Mucosa of stomach (tissue), 1 donor: ENCODE measurements around the gene BAIAP2L2.
"Not testable (repeated sequence)": the region's sequence is repeated elsewhere in the genome, so short reads cannot be mapped to it uniquely, and the experiment has no call there.

Experiments used
- H3K27me3 ChIP-seq: one replicate; pipeline ENCODE4 v1.7.0; 2013; ENCODE audit warnings: mild to moderate bottlenecking, low read length; ENCODE audit not compliant: control insufficient read depth, insufficient read depth
- H3K36me3 ChIP-seq: one replicate; pipeline ENCODE4 v1.7.0; 2013; ENCODE audit warnings: low read length; ENCODE audit not compliant: control insufficient read depth, insufficient read depth
- H3K4me1 ChIP-seq: one replicate; pipeline ENCODE4 v1.7.0; 2013; ENCODE audit warnings: mild to moderate bottlenecking, low read length; ENCODE audit not compliant: control insufficient read depth, insufficient read depth
- H3K4me3 ChIP-seq: one replicate; pipeline ENCODE4 v1.7.0; 2013; ENCODE audit warnings: low read length
- H3K9ac ChIP-seq: one replicate; pipeline ENCODE4 v1.7.0; 2013; ENCODE audit warnings: mild to moderate bottlenecking, low read length, moderate library complexity
- H3K9me3 ChIP-seq: one replicate; pipeline ENCODE4 v1.7.0; 2013; ENCODE audit warnings: mild to moderate bottlenecking, low read length, moderate library complexity; ENCODE audit not compliant: control insufficient read depth
- donor health status: Pancreatic carcinoma.

BAIAP2L2 gene, protein sequence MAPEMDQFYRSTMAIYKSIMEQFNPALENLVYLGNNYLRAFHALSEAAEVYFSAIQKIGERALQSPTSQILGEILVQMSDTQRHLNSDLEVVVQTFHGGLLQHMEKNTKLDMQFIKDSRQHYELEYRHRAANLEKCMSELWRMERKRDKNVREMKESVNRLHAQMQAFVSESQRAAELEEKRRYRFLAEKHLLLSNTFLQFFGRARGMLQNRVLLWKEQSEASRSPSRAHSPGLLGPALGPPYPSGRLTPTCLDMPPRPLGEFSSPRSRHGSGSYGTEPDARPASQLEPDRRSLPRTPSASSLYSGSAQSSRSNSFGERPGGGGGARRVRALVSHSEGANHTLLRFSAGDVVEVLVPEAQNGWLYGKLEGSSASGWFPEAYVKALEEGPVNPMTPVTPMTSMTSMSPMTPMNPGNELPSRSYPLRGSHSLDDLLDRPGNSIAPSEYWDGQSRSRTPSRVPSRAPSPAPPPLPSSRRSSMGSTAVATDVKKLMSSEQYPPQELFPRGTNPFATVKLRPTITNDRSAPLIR

DNA sequence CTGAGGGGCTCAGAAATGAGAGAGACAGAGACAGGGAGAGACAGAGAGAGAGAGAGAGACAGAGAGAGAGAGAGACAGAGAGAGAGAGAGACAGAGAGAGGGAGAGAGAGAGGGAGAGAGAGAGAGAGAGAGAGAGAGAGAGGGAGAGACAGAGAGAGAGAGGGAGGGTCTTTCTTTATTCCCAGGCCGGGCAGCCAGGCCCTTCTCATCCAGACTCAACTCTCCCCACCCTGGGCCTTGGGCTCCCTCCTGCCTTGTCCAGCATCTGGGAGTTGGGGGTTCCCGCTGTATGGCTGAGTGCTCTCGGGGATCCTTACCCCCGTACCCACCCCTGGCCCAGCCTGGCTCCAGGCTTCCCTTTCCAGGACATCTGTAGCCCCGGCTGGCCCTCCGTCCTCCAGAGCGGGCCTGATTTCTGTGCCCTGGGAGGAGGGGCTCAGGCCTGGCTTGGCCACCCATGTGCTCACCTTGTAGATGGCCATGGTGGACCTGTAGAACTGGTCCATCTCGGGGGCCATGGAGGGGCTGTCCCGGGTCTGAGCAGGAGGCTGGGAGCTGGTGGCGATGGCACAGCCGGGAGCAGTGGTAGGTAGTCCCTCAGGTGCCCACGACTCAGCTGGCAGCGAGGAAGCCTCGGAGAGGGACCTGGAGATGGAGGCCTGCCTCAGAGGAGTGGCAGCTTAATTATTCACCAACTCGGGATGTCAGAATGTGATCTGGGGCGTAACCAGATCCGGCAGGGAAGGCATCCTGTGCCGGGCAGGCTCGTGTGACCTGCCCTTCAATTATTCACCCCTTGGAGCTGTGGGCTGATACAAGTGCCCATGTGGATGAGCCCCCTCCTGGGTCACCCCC is at the start of gene BAIAP2L2:
Gene BAIAP2L2, minus strand, starts transcription at position 677 of the 855 bp plus-strand sequence. Its CDS starts 159 bp downstream, at position 518.
- peak within 1 kb of the TSS; percentile 79 for H3K9ac ChIP-seq
- no peaks in the 10 kb centered on the region for H3K9me3 ChIP-seq
- peaks cover 55% of the 10 kb centered on the region for H3K4me1 ChIP-seq

DNA sequence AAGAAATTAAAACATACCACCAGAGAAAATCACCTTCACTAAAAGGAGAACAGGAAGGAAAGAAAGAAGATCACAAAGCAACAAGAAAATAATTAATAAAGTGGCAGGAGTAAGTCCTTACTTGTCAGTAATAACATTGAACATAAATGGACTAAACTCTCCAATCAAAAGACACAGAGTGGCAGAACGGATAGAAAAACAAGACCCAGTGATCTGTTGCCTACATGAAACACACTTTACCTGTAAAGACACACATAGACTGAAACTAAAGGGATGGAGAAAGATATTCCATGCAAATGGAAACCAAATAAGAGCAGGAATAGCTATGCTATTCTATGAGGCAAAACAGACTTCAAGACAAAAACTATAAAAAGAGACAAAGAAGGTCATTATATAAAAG is 45.2 kb upstream of the BAIAP2L2 start:
- Histone ChIP-seq H3K27me3 (no peaks in the 10 kb centered on the region), H3K9me3 (no peaks in the 10 kb centered on the region), H3K36me3 (no peaks in the 10 kb centered on the region), H3K4me1 (peaks cover 10% of the 10 kb centered on the region), H3K9ac (no peak overlapping the region), H3K4me3 (no peak overlapping the region)

More for the DNA sequence above, at the start of gene BAIAP2L2:
- no peaks in the 10 kb centered on the region for H3K36me3 ChIP-seq
- peak within 1 kb of the TSS; percentile 20 for H3K4me3 ChIP-seq
- no peaks in the 10 kb centered on the region for H3K27me3 ChIP-seq

DNA sequence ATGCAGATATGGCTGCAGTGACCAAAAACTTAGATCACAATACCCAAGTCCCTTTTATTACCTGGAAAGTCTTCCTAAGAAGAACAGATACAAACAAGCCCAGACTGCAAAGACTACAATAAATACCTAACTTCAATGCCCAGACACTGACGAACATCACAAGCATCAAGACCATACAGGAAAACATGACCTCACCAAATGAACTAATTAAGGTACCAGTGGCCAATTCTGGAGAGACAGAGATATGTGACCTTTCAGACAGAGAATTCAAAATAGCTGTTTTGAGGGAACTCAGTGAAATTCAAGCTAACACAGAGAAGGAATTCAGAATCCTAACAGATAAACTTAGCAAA is 44.1 kb upstream of the BAIAP2L2 start:
- not testable (repeated sequence) for H3K4me1 ChIP-seq, H3K4me3 ChIP-seq, H3K9ac ChIP-seq, H3K36me3 ChIP-seq, H3K27me3 ChIP-seq, H3K9me3 ChIP-seq

DNA sequence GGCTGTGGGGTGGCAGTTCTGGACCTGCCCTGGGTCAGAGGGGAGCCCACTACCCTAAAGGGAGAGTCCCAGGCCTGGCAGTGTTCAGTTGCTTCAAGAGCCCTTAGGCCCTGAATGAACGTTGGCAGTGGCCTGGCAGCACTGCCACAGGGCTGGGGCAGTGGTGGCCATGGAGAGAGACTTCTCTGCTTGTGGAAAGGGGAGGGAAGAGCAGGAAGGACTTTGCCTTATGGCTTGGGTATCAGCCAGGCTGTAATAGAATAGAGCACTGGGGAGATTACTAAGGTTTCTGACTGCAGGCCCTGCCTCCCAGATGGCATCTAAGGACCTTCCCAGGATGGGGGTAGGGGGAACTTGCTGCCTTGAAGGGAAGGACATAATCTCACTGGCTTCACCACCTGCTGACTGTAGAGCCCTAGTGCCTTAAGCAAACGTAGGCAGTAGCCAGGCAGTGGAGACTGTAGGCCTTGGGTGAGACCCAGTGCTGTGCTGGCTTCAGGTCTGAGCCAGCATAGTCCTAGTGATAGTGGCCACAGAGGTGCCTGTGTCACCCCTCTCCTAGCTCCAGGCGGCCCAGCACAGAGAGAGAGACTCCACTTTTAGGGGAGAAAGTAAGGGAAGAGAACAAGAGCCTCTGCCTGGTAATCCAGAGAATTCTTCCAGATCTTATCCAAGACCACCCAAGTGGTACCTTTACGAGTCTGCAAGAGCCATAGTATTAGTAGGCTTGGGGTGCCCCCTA is 43.5 kb upstream of the BAIAP2L2 start:
- Histone ChIP-seq H3K4me1 (peaks cover 10% of the 10 kb centered on the region), H3K9me3 (no peaks in the 10 kb centered on the region), H3K27me3 (no peaks in the 10 kb centered on the region), H3K36me3 (no peaks in the 10 kb centered on the region), H3K9ac (peak overlapping the region; percentile 53), H3K4me3 (no peak overlapping the region)

DNA sequence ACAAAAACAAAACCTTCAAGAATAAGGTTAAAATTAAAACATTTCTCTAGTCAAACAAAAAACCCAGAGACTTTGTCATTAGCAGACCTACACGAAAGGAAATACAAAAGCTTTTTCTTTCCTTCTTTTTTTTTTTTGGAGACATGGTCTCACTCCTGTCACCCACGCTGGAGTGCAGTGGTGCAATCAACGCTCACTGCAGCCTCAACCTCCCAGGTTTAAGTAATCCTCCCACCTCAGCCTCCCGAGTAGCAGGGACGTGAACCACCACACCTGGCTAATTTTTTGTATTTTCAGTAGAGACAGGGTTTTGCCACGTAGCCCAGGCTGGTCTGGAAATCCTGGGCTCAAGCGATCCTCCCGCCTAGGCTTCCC is 40.6 kb upstream of the BAIAP2L2 start:
- no peaks in the 10 kb centered on the region for H3K36me3 ChIP-seq
- H3K9ac ChIP-seq: no peak overlapping the region
- no peaks in the 10 kb centered on the region for H3K9me3 ChIP-seq
- H3K27me3 ChIP-seq: no peaks in the 10 kb centered on the region
- no peak overlapping the region for H3K4me3 ChIP-seq
- H3K4me1 ChIP-seq: peaks cover 16% of the 10 kb centered on the region

DNA sequence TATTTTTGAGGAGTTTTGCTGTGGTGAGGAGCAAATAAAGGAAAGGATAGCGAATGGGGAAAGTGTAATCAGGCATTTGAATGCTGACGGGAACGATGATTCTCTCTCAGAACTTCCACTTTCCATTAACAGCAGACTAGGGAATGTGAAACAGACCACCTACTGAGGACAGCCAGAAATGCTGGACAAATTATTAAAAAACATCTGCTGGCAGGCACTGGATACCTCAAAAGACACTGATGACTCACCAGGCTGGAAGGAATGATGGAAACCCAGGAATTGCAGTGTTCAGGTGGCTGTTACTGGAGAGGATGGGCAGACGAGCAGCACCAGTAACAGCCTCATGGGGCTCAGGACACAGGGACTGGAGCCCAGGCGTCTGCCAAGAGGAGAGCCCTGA is 37.8 kb upstream of the BAIAP2L2 start:
- H3K4me3 ChIP-seq: no peak overlapping the region
- H3K9me3 ChIP-seq: no peaks in the 10 kb centered on the region
- H3K36me3 ChIP-seq: no peaks in the 10 kb centered on the region
- H3K9ac ChIP-seq: no peak overlapping the region
- peaks cover 6% of the 10 kb centered on the region for H3K4me1 ChIP-seq
- no peaks in the 10 kb centered on the region for H3K27me3 ChIP-seq

DNA sequence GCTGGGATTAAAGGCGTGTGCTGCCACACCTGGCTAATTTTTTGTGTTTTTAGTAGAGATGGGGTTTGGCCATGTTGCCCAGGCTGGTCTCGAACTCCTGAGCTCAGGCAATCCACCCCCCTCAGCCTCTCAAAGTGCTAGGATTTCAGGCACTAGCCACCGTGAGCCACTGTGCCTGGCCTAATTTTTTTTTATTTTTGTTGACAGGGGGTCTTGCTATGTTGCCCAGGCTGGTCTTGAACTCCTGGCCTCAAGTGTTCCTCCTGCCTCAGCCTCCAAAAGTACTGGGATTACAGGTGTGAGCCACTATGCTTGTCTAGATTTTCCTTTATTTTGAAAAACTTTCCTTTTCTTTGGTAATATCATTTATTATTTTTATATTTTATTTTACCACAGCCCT is 35.7 kb upstream of the BAIAP2L2 start:
- H3K9ac ChIP-seq, H3K27me3 ChIP-seq, H3K36me3 ChIP-seq, H3K4me1 ChIP-seq, H3K4me3 ChIP-seq, H3K9me3 ChIP-seq: not testable (repeated sequence)

DNA sequence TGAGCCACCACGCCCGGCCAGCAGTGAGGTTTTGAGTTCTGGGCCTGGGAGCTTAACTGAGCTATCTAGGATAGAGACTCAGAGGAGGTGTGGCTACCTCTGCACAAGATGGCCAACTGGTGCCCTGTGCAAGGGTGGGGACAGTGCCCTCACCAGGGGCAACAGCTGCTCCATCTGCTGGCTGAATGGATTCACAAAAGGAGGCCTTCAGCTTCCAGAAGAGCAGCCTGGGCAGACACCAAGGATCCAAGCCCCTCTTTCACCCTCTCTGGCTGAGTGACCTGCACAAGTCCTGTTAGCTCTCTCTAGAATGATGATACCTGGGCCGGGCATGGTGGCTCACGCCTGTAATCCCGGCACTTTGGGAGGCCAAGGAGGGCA is 33.5 kb upstream of the BAIAP2L2 start:
- Histone ChIP-seq H3K9me3 (no peaks in the 10 kb centered on the region), H3K4me1 (peaks cover 6% of the 10 kb centered on the region), H3K9ac (no peak overlapping the region), H3K36me3 (peaks cover 6% of the 10 kb centered on the region), H3K4me3 (no peak overlapping the region), H3K27me3 (no peaks in the 10 kb centered on the region)

DNA sequence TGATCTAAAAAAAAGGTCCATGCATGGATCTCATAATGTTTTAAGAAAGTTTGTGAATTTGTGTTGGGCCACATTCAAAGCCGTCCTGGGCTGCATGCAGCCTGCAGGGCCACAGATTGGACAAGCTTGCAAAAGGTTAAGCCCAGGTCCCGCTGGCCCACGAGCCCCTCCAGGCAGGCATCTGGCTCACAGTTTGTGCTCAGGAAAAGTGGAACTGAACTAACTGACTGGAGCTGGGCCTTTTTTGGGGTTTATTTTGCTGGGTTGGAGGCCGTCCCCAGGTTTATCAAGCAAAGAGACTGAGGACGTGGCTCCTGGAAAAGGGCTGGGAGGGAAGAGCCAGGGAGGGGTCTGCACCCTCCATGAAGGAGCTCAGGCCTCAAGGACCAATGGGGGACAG is 32.1 kb upstream of the BAIAP2L2 start:
- H3K27me3 ChIP-seq: no peaks in the 10 kb centered on the region
- H3K9ac ChIP-seq: no peak overlapping the region
- peaks cover 6% of the 10 kb centered on the region for H3K4me1 ChIP-seq
- no peak overlapping the region for H3K4me3 ChIP-seq
- no peaks in the 10 kb centered on the region for H3K9me3 ChIP-seq
- peaks cover 6% of the 10 kb centered on the region for H3K36me3 ChIP-seq

DNA sequence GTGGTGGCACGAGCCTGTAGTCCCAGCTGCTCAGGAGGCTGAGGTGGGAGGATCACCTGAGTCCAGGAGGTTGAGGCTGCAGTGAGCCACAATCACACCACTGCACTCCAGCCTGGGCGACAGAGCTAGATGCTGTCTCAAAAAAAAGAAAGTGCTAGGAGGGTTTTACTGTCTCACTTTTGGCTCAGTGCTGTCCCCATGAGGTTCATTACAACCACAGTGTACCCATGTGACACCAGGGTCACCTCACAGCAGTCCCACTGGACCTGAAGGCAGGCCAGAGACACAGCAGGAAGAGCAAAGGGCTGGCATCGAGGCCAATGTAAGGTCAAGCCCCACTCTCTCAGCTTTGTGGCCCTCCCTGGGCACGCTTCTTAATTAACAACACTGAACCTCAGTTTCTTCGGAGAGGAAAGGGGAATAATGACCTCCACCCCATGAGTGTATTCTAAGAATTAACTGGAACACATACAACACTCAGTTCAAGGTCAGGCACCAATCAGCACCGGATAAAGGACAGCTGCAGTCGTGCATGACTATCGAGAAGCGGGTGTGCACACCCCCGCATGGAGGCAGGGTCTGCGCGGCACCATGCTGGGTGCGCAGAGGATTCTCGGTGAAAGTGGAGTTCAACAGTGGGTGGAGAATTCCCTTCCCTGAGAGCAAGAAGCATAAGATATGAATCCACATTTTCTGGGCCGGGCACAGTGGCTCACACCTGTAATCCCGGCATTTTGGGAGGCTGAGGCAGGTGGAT is 30.9 kb upstream of the BAIAP2L2 start:
- no peaks in the 10 kb centered on the region for H3K9me3 ChIP-seq
- no peak overlapping the region for H3K4me3 ChIP-seq
- H3K36me3 ChIP-seq: peaks cover 6% of the 10 kb centered on the region
- H3K4me1 ChIP-seq: no peaks in the 10 kb centered on the region
- H3K27me3 ChIP-seq: no peaks in the 10 kb centered on the region
- no peak overlapping the region for H3K9ac ChIP-seq

DNA sequence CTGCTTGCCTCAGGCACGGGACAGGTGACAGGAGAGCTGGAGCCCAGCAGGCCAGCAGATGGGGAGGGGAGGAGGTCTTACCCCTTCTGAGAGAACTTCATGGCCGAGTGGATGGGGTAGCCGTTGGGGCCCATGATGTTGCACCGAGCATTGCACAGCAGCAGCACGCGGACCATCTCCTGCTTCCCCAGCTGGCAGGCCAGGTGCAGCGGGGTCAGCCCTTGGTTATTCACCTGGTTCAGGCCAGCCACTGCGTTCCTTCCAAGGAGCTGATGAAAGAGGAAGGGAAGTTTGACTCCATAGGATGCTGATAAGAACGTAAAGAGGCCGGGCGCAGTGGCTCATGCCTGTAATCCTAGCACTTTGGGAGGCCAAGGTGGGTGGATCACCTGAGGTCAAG is 29.4 kb upstream of the BAIAP2L2 start:
- no peak overlapping the region for H3K9ac ChIP-seq
- H3K4me3 ChIP-seq: no peak overlapping the region
- no peaks in the 10 kb centered on the region for H3K9me3 ChIP-seq
- peaks cover 6% of the 10 kb centered on the region for H3K36me3 ChIP-seq
- peaks cover 4% of the 10 kb centered on the region for H3K4me1 ChIP-seq
- no peaks in the 10 kb centered on the region for H3K27me3 ChIP-seq
